ENCODE measurements around the gene IL20.

IL20 gene

GRCh38 chr1:206905295-206906164 is 40.1 kb downstream of the IL20 start:
- DNase-seq = no peak

DNA sequence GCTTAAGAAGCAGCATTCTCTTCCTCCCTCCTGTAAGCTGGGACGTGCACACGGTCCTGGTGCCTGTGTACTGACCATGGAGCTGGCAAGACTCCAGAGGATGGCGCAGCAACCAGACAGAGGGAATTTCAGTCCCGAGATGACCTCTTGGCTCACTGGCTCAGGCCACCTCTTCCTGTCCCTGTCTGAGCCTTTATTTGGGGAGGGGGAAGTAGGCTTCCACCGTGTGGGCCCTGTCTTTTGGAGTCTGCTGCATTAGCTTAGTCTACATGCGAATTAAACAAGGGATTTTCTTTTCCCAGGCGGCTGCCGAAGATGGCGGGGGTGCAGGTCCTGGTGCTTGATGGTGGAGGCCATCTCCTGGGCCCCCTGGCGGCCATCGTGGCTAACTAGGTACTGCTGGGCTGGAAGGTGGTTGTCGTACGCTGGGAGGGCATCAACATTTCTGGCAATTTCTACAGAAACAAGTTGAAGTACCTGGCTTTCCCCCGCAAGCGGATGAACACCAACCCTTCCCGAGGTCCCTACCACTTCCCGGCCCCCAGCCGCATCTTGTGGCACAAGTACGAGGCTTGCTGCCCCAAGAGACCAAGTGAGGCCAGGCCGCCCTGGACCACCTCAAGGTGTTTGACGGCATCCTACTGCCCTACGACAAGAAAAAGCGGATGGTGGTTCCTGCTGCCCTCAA is 42.0 kb downstream of the IL20 start:
- no peak for DNase-seq

DNA sequence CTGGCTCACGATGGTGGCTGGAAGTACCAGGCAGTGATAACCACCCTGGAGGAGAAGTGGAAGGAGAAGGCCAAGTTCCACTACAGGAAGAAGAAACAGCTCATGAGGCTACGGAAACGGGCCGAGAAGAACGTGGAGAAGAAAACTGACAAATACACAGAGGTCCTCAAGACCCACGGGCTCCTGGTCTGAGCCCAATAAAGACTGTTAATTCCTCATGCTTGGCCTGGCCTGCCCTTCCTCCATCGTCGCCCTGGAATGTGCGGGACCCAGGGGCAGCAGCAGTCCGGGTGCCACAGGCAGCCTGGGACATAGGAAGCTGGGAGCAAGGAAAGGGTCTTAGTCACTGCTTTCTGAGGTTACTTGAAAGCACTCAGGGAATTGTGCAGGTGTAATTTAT is 42.6 kb downstream of the IL20 start:
- no peak for DNase-seq

- no peak for DNase-seq
Observed at GRCh38 chr1:206909161-206909882, 43.9 kb downstream of the IL20 start.

DNA sequence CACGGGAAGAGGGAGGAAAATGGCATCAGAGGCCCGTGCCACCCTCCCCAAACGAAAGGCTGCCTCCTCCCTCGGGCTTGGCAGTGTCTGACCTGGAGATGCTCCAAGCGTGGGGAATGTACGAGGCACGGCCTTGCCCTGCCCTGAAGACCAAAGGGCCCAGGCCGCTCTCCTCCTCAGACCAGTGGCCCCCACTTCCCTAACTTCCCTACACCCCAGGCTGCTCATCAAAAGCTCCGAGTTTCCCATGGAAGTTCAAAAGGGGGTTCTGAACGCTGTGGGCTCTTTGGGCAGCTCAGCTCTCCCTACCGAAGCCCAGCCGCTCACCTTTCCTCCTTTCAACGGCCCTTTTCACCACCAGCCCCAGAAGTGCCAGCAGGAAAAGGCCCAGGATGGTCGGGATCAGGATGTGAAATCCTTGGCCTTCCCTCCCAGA is 44.5 kb downstream of the IL20 start:
- no peak for DNase-seq

- DNase-seq = peak; percentile 61
Observed at GRCh38 chr1:206911064-206911663, 45.7 kb downstream of the IL20 start.

GRCh38 chr1:206912445-206913095 is 47.1 kb downstream of the IL20 start:
- peak; percentile 80 for DNase-seq

DNA sequence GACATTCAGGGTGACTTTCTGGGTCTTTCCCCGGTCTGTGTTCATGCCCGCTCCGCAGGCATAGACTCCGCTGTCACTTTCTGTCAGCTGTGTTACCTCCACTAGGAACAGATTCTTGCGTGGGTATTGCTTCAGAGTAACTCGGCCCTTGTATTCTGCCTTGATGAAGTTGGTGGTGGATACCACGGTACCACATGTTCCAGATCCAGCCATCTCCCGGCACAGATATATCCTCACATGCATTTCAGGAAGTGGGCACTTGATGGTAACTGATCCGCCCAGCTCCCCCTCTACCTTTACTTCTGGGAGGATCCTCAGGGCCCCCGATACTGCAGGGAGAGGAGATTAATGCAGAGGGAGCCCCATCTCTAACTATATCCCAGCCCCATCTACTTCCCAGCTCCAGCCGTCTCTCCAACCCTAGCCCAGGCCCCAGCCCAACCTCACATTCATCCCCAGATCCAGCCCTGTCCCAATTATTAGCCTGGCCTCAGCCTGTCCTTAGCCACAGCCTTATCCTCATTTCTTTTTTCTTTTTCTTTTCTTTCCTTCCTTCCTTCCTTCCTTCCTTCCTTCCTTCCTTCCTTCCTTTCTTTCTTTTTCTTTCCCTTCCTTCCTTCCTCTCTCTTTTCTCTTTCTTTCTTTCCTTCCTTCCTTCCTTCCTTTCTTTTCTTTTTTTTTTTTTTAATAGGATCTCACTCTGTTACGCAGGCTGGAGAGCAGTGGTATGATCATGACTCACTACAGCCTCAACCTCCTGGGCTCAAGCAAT is 48.5 kb downstream of the IL20 start:
- DNase-seq = no peak

GRCh38 chr1:206915030-206915735 is 49.8 kb downstream of the IL20 start:
- no peak for DNase-seq

GRCh38 chr1:206916000-206916709 is 50.7 kb downstream of the IL20 start:
- DNase-seq = no peak

DNA sequence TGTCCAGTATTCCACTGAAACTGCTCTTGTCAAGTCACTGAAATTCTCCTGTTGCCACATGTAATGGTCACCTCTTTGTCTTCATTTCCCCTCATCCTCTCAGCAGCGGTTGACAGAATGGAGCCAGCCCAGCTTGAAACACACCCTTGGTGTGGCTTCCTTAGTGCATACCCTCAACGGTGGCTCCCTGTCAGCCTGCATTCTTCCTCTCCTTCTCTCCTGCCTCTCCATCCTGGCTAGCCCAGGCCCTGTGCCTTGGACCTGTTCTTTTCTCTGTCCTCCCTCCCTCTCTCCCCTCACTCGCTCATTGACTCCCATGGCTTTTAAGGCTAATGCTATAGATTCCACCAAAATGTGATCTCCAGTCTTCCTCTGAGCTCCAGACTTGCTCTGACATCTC is 52.7 kb downstream of the IL20 start:
- DNase-seq = no peak
